NB4 (cell line): ENCODE measurements around the gene ZNF668.

Experiments
- MYC ChIP-seq: IDR thresholded peaks from 2 replicates; pipeline ENCODE4 v1.6.1; 2011; ENCODE audit warnings: low read depth, low read length
- POLR2A ChIP-seq: IDR thresholded peaks from 2 replicates; pipeline ENCODE4 v1.6.1; 2011; ENCODE audit warnings: mild to moderate bottlenecking; ENCODE audit not compliant: insufficient read length; ENCODE audit errors: extremely low read depth
- TF ChIP-seq, protein P1 (sequence below): IDR thresholded peaks from one replicate; pipeline ENCODE4 v1.5.1; 2012; ENCODE audit warnings: low read depth, low read length

DNA sequence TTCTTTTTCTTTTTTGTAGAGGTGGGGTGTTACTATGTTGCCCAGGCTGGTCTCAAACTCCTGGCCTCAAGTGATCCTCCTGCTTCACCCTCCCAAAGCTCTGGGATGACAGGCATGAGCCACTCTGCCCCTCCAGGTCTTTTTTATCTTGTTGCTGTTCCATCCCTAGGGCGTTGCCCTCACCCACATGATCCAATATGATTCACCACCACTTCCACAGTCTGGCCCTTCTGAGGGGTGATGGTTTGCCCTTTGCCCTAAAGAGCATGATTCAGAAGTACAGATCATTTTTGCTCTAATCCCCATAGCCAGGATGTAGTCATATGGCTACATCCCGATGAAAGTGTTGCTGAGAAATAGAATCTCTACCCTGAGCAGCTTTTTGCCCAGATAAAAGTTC lies 21.9 kb downstream of the ZNF668 start:
- TF ChIP-seq, protein P1, sequence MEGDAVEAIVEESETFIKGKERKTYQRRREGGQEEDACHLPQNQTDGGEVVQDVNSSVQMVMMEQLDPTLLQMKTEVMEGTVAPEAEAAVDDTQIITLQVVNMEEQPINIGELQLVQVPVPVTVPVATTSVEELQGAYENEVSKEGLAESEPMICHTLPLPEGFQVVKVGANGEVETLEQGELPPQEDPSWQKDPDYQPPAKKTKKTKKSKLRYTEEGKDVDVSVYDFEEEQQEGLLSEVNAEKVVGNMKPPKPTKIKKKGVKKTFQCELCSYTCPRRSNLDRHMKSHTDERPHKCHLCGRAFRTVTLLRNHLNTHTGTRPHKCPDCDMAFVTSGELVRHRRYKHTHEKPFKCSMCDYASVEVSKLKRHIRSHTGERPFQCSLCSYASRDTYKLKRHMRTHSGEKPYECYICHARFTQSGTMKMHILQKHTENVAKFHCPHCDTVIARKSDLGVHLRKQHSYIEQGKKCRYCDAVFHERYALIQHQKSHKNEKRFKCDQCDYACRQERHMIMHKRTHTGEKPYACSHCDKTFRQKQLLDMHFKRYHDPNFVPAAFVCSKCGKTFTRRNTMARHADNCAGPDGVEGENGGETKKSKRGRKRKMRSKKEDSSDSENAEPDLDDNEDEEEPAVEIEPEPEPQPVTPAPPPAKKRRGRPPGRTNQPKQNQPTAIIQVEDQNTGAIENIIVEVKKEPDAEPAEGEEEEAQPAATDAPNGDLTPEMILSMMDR: no peak
- no peak for TF ChIP-seq MYC
- no peak for TF ChIP-seq POLR2A
